ENCODE data around the gene FAM81B.

The FAM81B gene

GRCh38 chr5:95406426-95407090, 15.4 kb downstream of the FAM81B start:
- Histone ChIP-seq H3K4me3 (ENCODE audit: low read length) (peak overlapping the region; percentile 26), H3K9ac (ENCODE audit: low read depth, low read length) (peak overlapping the region; percentile 13)

GRCh38 chr5:95410279-95410678, 19.1 kb downstream of the FAM81B start:
- Histone ChIP-seq H3K27me3 (ENCODE audit: control insufficient read depth, insufficient read depth, low read length) (no peaks in the 10 kb centered on the region), H3K4me2 (ENCODE audit: low read length) (no peak overlapping the region), H3K9ac (ENCODE audit: low read depth, low read length) (no peak overlapping the region), H3K36me3 (ENCODE audit: insufficient read depth, low read length) (no peaks in the 10 kb centered on the region), H3K4me3 (ENCODE audit: low read length) (no peak overlapping the region), H3K9me3 (replicated peaks; ENCODE audit: low read length) (no peaks in the 10 kb centered on the region), H3K4me1 (ENCODE audit: control insufficient read depth, insufficient read depth, low read length) (peaks cover 13% of the 10 kb centered on the region)

More at GRCh38 chr5:95406426-95407090, 15.4 kb downstream of the FAM81B start:
- Histone ChIP-seq H3K27me3 (ENCODE audit: control insufficient read depth, insufficient read depth, low read length) (no peaks in the 10 kb centered on the region), H3K4me1 (ENCODE audit: control insufficient read depth, insufficient read depth, low read length) (peaks cover 13% of the 10 kb centered on the region), H3K4me2 (ENCODE audit: low read length) (peak overlapping the region; percentile 62), H3K36me3 (ENCODE audit: insufficient read depth, low read length) (no peaks in the 10 kb centered on the region), H3K9me3 (replicated peaks; ENCODE audit: low read length) (no peaks in the 10 kb centered on the region)

- H3K9me3 ChIP-seq (replicated peaks; ENCODE audit: low read length): no peaks in the 10 kb centered on the region
- no peaks in the 10 kb centered on the region for H3K27me3 ChIP-seq (ENCODE audit: control insufficient read depth, insufficient read depth, low read length)
- peaks cover 6% of the 10 kb centered on the region for H3K4me1 ChIP-seq (ENCODE audit: control insufficient read depth, insufficient read depth, low read length)
- H3K4me3 ChIP-seq (ENCODE audit: low read length): no peak overlapping the region
- H3K36me3 ChIP-seq (ENCODE audit: insufficient read depth, low read length): no peaks in the 10 kb centered on the region
- H3K4me2 ChIP-seq (ENCODE audit: low read length): no peak overlapping the region
- H3K9ac ChIP-seq (ENCODE audit: low read depth, low read length): no peak overlapping the region
These were observed 20.3 kb downstream of the FAM81B start for GRCh38 chr5:95411474-95411873.

GRCh38 chr5:95414451-95414850, 23.3 kb downstream of the FAM81B start:
- Histone ChIP-seq H3K36me3 (ENCODE audit: insufficient read depth, low read length) (no peaks in the 10 kb centered on the region), H3K4me3 (ENCODE audit: low read length) (no peak overlapping the region), H3K9me3 (replicated peaks; ENCODE audit: low read length) (no peaks in the 10 kb centered on the region), H3K27me3 (ENCODE audit: control insufficient read depth, insufficient read depth, low read length) (no peaks in the 10 kb centered on the region), H3K4me1 (ENCODE audit: control insufficient read depth, insufficient read depth, low read length) (no peaks in the 10 kb centered on the region), H3K4me2 (ENCODE audit: low read length) (no peak overlapping the region), H3K9ac (ENCODE audit: low read depth, low read length) (no peak overlapping the region)

- Histone ChIP-seq H3K4me3 (ENCODE audit: low read length) (no peak overlapping the region), H3K9me3 (replicated peaks; ENCODE audit: low read length) (no peaks in the 10 kb centered on the region), H3K4me1 (ENCODE audit: control insufficient read depth, insufficient read depth, low read length) (no peaks in the 10 kb centered on the region), H3K4me2 (ENCODE audit: low read length) (no peak overlapping the region), H3K9ac (ENCODE audit: low read depth, low read length) (no peak overlapping the region), H3K27me3 (ENCODE audit: control insufficient read depth, insufficient read depth, low read length) (no peaks in the 10 kb centered on the region), H3K36me3 (ENCODE audit: insufficient read depth, low read length) (no peaks in the 10 kb centered on the region)
These were observed 26.8 kb downstream of the FAM81B start for GRCh38 chr5:95417971-95418370.

- no peaks in the 10 kb centered on the region for H3K4me1 ChIP-seq (ENCODE audit: control insufficient read depth, insufficient read depth, low read length)
- no peaks in the 10 kb centered on the region for H3K27me3 ChIP-seq (ENCODE audit: control insufficient read depth, insufficient read depth, low read length)
- no peak overlapping the region for H3K9ac ChIP-seq (ENCODE audit: low read depth, low read length)
- H3K4me3 ChIP-seq (ENCODE audit: low read length): no peak overlapping the region
- H3K4me2 ChIP-seq (ENCODE audit: low read length): no peak overlapping the region
- no peaks in the 10 kb centered on the region for H3K9me3 ChIP-seq (replicated peaks; ENCODE audit: low read length)
- no peaks in the 10 kb centered on the region for H3K36me3 ChIP-seq (ENCODE audit: insufficient read depth, low read length)
These were observed 31.7 kb downstream of the FAM81B start for GRCh38 chr5:95422838-95423237.

GRCh38 chr5:95424016-95424415, 32.9 kb downstream of the FAM81B start:
- Histone ChIP-seq H3K4me3 (ENCODE audit: low read length) (no peak overlapping the region), H3K9ac (ENCODE audit: low read depth, low read length) (no peak overlapping the region), H3K36me3 (ENCODE audit: insufficient read depth, low read length) (no peaks in the 10 kb centered on the region), H3K9me3 (replicated peaks; ENCODE audit: low read length) (no peaks in the 10 kb centered on the region), H3K4me2 (ENCODE audit: low read length) (no peak overlapping the region), H3K27me3 (ENCODE audit: control insufficient read depth, insufficient read depth, low read length) (no peaks in the 10 kb centered on the region), H3K4me1 (ENCODE audit: control insufficient read depth, insufficient read depth, low read length) (no peaks in the 10 kb centered on the region)

- no peaks in the 10 kb centered on the region for H3K4me1 ChIP-seq (ENCODE audit: control insufficient read depth, insufficient read depth, low read length)
- H3K4me3 ChIP-seq (ENCODE audit: low read length): no peak overlapping the region
- no peak overlapping the region for H3K4me2 ChIP-seq (ENCODE audit: low read length)
- no peak overlapping the region for H3K9ac ChIP-seq (ENCODE audit: low read depth, low read length)
- no peaks in the 10 kb centered on the region for H3K9me3 ChIP-seq (replicated peaks; ENCODE audit: low read length)
- no peaks in the 10 kb centered on the region for H3K27me3 ChIP-seq (ENCODE audit: control insufficient read depth, insufficient read depth, low read length)
- no peaks in the 10 kb centered on the region for H3K36me3 ChIP-seq (ENCODE audit: insufficient read depth, low read length)
These were observed 33.4 kb downstream of the FAM81B start for GRCh38 chr5:95424526-95424925.

GRCh38 chr5:95426227-95426626, 35.1 kb downstream of the FAM81B start:
- H3K4me2 ChIP-seq (ENCODE audit: low read length): no peak overlapping the region
- H3K36me3 ChIP-seq (ENCODE audit: insufficient read depth, low read length): no peaks in the 10 kb centered on the region
- H3K4me3 ChIP-seq (ENCODE audit: low read length): no peak overlapping the region
- H3K9me3 ChIP-seq (replicated peaks; ENCODE audit: low read length): no peaks in the 10 kb centered on the region
- H3K4me1 ChIP-seq (ENCODE audit: control insufficient read depth, insufficient read depth, low read length): no peaks in the 10 kb centered on the region
- no peak overlapping the region for H3K9ac ChIP-seq (ENCODE audit: low read depth, low read length)
- no peaks in the 10 kb centered on the region for H3K27me3 ChIP-seq (ENCODE audit: control insufficient read depth, insufficient read depth, low read length)

- Histone ChIP-seq H3K9ac (ENCODE audit: low read depth, low read length) (no peak overlapping the region), H3K4me2 (ENCODE audit: low read length) (no peak overlapping the region), H3K27me3 (ENCODE audit: control insufficient read depth, insufficient read depth, low read length) (no peaks in the 10 kb centered on the region), H3K4me3 (ENCODE audit: low read length) (no peak overlapping the region), H3K9me3 (replicated peaks; ENCODE audit: low read length) (no peaks in the 10 kb centered on the region), H3K4me1 (ENCODE audit: control insufficient read depth, insufficient read depth, low read length) (no peaks in the 10 kb centered on the region), H3K36me3 (ENCODE audit: insufficient read depth, low read length) (no peaks in the 10 kb centered on the region)
These were observed 41.6 kb downstream of the FAM81B start for GRCh38 chr5:95432779-95433178.

- Histone ChIP-seq H3K27me3 (ENCODE audit: control insufficient read depth, insufficient read depth, low read length) (no peaks in the 10 kb centered on the region), H3K4me1 (ENCODE audit: control insufficient read depth, insufficient read depth, low read length) (no peaks in the 10 kb centered on the region), H3K4me2 (ENCODE audit: low read length) (no peak overlapping the region), H3K9ac (ENCODE audit: low read depth, low read length) (no peak overlapping the region), H3K4me3 (ENCODE audit: low read length) (no peak overlapping the region), H3K36me3 (ENCODE audit: insufficient read depth, low read length) (no peaks in the 10 kb centered on the region), H3K9me3 (replicated peaks; ENCODE audit: low read length) (no peaks in the 10 kb centered on the region)
These were observed 48.8 kb downstream of the FAM81B start for GRCh38 chr5:95439801-95440493.

GRCh38 chr5:95440825-95441224, 49.7 kb downstream of the FAM81B start:
- no peaks in the 10 kb centered on the region for H3K9me3 ChIP-seq (replicated peaks; ENCODE audit: low read length)
- H3K4me2 ChIP-seq (ENCODE audit: low read length): no peak overlapping the region
- H3K4me1 ChIP-seq (ENCODE audit: control insufficient read depth, insufficient read depth, low read length): peaks cover 2% of the 10 kb centered on the region
- H3K36me3 ChIP-seq (ENCODE audit: insufficient read depth, low read length): no peaks in the 10 kb centered on the region
- H3K4me3 ChIP-seq (ENCODE audit: low read length): no peak overlapping the region
- H3K9ac ChIP-seq (ENCODE audit: low read depth, low read length): no peak overlapping the region
- H3K27me3 ChIP-seq (ENCODE audit: control insufficient read depth, insufficient read depth, low read length): no peaks in the 10 kb centered on the region

All from skeletal muscle satellite cell (primary cell).